Testis (tissue), 2 donors: Measurements from ENCODE around the gene CAPN3.

Experiments
- POLR2A ChIP-seq: fragments of 450-650 bp; IDR thresholded peaks from one replicate; pipeline ENCODE4 v1.6.1; 2017; ENCODE audit warnings: antibody characterized with exemption, mild to moderate bottlenecking, moderate library complexity
- TF ChIP-seq, protein P1 (sequence below), 3 experiments: fragments of 450-650 bp in 2 of 3; fragments of 200-600 bp in 1 of 3; sonication (generic) in 1 of 3; IDR thresholded peaks; one replicate each; pipeline ENCODE4 v1.5.1; 2016 to 2019; ENCODE audit warnings: antibody characterized with exemption in 3 of 3, mild to moderate bottlenecking in 2 of 3, moderate library complexity in 1 of 3

GRCh38 chr15:42375252-42375651 is 16.0 kb downstream of the CAPN3 start:
- TF ChIP-seq, protein P1, sequence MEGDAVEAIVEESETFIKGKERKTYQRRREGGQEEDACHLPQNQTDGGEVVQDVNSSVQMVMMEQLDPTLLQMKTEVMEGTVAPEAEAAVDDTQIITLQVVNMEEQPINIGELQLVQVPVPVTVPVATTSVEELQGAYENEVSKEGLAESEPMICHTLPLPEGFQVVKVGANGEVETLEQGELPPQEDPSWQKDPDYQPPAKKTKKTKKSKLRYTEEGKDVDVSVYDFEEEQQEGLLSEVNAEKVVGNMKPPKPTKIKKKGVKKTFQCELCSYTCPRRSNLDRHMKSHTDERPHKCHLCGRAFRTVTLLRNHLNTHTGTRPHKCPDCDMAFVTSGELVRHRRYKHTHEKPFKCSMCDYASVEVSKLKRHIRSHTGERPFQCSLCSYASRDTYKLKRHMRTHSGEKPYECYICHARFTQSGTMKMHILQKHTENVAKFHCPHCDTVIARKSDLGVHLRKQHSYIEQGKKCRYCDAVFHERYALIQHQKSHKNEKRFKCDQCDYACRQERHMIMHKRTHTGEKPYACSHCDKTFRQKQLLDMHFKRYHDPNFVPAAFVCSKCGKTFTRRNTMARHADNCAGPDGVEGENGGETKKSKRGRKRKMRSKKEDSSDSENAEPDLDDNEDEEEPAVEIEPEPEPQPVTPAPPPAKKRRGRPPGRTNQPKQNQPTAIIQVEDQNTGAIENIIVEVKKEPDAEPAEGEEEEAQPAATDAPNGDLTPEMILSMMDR (IDR thresholded peaks at IDR 0.05) = no peak
- TF ChIP-seq POLR2A = no peak
